ENCODE results near the gene IL17RA. TPM values are rescaled to one million over a fixed set of nuclear protein-coding genes. Genes with fewer than 3 reads are reported as not detected.

The IL17RA gene
- total RNA-seq, 1 donor from 2014 or later = 9.2 TPM

DNA sequence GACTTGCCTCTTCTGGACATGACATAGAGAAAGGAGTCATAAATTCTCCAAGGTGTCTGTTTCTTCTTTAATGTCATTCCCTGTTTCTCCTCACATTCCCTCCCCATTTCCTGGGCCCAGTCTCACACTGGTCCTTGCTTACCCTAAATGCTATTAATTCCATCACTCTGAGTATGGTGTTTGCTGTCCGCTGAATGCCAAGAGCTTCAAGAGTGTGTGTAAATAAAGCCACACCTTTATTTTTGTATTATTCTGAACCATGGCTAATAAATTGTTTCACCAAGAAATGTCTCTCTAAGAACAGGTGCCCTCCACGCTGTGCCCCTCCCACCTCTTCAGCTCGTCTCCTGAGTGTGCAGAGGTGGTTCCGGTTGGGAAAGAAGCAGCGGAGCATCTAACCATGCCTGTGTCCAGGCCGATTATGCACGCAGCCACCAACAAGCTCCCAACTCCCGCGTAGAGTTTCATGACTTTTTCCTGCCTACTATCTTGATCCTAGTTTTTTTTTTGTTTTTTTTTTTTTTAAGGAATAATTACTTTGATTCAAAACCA is 27.8 kb downstream of the IL17RA start:
- TF ChIP-seq, protein P1, sequence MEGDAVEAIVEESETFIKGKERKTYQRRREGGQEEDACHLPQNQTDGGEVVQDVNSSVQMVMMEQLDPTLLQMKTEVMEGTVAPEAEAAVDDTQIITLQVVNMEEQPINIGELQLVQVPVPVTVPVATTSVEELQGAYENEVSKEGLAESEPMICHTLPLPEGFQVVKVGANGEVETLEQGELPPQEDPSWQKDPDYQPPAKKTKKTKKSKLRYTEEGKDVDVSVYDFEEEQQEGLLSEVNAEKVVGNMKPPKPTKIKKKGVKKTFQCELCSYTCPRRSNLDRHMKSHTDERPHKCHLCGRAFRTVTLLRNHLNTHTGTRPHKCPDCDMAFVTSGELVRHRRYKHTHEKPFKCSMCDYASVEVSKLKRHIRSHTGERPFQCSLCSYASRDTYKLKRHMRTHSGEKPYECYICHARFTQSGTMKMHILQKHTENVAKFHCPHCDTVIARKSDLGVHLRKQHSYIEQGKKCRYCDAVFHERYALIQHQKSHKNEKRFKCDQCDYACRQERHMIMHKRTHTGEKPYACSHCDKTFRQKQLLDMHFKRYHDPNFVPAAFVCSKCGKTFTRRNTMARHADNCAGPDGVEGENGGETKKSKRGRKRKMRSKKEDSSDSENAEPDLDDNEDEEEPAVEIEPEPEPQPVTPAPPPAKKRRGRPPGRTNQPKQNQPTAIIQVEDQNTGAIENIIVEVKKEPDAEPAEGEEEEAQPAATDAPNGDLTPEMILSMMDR (conservative IDR thresholded peaks at IDR 0.05; ENCODE audit: low read depth, low read length) = no peak
- peak; percentile 15 for DNase-seq (ENCODE audit: low read depth)
- no peak overlapping the region for H3K4me3 ChIP-seq (ENCODE audit: low read depth, low read length)

DNA sequence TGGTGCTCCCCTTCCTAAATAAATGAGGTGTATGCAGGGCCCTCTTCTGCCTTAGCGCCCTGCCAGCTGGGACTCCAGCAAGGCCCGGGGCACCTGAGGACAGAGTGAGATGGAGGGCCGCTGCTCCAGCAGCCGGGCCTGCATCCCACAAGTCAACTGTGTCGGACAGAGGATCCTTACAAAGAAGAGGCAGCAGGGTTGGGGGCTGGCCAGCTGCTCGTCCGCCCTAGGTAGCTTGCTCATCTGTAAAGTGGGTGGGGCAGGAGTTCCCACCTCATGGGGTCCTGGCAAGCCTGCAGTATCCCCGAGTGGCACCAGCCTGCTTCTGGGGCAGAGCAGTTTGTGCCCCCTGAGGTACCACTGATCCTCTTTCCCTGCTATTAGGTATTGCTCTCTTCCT is 28.8 kb downstream of the IL17RA start:
- no peak overlapping the region for H3K4me3 ChIP-seq (ENCODE audit: low read depth, low read length)
- TF ChIP-seq, protein P1 (conservative IDR thresholded peaks at IDR 0.05; ENCODE audit: low read depth, low read length) = no peak
- DNase-seq (ENCODE audit: low read depth) = no peak

DNA sequence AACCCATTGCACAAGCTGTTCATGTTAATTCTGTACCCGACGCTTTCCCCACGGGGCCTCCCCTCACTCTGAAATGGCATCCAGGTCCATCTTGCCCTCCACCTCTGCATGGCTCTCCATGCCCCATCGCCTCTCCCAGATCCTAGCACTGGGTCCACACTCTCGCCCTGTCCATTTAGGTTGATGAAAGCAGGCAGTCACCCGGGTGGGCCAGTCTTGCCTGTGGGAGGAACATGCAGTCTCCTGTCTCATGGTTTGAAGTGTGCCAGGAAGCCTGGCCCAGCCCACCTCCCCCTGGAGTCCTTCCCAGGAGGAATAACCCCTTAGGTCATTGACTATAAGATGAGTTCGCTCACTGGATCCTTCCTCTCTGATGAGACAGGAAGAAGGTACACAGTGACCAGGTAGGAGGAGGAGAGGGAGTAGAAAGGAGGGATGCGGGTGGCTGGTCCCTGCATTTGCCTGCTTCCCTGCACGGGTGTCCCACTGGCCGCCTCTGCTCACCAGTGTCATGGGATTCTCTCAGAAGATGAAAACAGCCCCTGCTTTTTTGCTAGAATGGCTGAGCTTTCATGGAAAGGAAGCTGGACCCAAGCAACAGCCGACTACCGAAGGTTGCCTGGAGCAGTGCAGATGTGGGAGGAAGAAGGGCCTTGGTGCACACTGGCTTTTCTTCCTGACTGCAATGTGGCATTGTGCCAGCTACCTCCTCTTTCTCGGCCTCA is 29.5 kb downstream of the IL17RA start:
- DNase-seq (ENCODE audit: low read depth) = no peak
- no peak overlapping the region for H3K4me3 ChIP-seq (ENCODE audit: low read depth, low read length)
- TF ChIP-seq, protein P1 (conservative IDR thresholded peaks at IDR 0.05; ENCODE audit: low read depth, low read length) = no peak

DNA sequence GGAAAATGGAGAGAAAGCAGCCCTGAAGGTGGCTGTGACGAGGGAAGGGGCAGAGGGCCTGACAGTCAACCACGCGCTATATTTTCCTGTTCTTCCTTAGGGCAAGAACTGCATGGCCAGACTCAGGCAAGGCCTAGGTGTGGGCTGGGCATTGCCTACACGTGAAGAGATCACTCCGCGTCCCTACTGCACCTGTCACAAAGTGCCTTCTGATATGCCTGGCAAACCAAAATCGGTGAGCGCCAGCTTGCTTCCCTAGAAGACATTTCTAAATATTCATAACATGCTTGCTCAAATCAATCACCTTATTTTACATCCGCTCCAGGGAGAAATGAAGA is 30.1 kb downstream of the IL17RA start:
- TF ChIP-seq, protein P1 (conservative IDR thresholded peaks at IDR 0.05; ENCODE audit: low read depth, low read length) = no peak
- no peak for DNase-seq (ENCODE audit: low read depth)
- H3K4me3 ChIP-seq (ENCODE audit: low read depth, low read length) = no peak overlapping the region

DNA sequence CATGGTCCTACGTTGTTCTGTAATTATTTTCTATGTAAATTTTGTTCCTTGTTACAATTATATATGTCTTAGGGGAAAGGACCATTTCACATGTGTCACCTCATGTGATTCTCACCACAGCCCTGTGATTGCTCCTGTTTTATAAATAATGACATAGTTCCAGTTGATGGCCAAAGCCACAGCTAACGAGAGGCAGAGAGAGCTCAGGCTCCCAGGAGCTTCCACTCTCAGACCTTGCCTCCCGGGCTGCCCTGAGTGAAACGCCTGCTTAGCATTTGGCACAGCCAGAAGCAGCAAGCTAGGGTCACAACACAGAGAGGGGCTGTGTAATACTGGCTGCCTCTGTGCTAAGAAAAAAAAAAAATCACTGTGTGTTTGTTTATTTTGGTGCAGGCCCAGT is 30.4 kb downstream of the IL17RA start:
- TF ChIP-seq, protein P1 (conservative IDR thresholded peaks at IDR 0.05; ENCODE audit: low read depth, low read length) = no peak
- H3K4me3 ChIP-seq (ENCODE audit: low read depth, low read length) = no peak overlapping the region
- DNase-seq (ENCODE audit: low read depth) = no peak

DNA sequence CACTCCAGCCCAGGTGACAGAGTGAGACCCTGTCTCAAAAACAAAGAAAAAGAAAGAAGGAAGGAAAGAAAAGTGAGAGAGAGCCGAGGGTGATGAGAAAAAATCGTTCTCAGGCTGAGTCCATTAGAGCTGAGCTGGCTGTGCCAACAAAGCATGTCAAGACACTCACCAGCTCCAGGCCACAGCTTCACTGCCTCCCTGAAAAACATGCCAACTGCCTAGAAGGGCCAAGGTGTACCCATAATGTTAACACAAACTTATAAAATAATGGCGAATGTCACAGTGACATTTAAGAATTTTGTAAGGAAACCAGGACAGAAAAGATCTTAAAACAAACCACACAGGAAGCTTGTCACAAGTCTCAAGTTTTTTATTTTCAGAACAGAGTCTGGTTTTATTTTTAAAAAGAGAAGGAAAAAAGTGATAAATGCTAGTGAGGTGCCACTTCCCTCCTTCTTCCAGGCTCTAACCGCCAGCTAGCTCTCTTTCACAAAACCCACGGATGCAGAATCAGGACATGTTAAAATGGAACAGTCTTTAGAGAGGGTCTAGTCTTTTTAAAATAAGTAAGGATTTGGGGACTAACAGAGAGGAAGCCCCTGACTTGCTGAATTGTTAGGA is 31.3 kb downstream of the IL17RA start:
- TF ChIP-seq, protein P1 (conservative IDR thresholded peaks at IDR 0.05; ENCODE audit: low read depth, low read length) = no peak
- DNase-seq (ENCODE audit: low read depth) = no peak
- no peak overlapping the region for H3K4me3 ChIP-seq (ENCODE audit: low read depth, low read length)
